Immature natural killer cell (primary cell): Measurements from ENCODE around the gene TSHZ2. TPM values are rescaled to one million over a fixed set of nuclear protein-coding genes. Genes with fewer than 3 reads are reported as not detected.
"Not testable (repeated sequence)": the region's sequence is repeated elsewhere in the genome, so short reads cannot be mapped to it uniquely, and the experiment has no call there.

Source experiments
- DNase-seq, 3 donors: peaks; one replicate each; pipeline ENCODE4 v3.0.0; 2022; ENCODE audit warnings: mixed read lengths in 1 of 3
- H3K27ac Mint-ChIP-seq, 6 donors: one replicate each; pipeline ENCODE4 v1.8.0; 2020; ENCODE audit warnings: mixed read lengths in 6 of 6, mild to moderate bottlenecking in 5 of 6, inconsistent platforms in 4 of 6, moderate library complexity in 3 of 6
- H3K27me3 Mint-ChIP-seq, 3 donors: one replicate each; pipeline ENCODE4 v1.8.0; 2020 to 2021; ENCODE audit warnings: low read depth in 3 of 3, mild to moderate bottlenecking in 3 of 3, mixed read lengths in 3 of 3, moderate library complexity in 3 of 3, inconsistent platforms in 1 of 3
- H3K36me3 Mint-ChIP-seq, 3 donors: one replicate each; pipeline ENCODE4 v1.8.0; 2020; ENCODE audit warnings: mixed read lengths in 3 of 3, inconsistent platforms in 2 of 3, mild to moderate bottlenecking in 2 of 3
- H3K4me1 Mint-ChIP-seq, 2 donors: one replicate each; pipeline ENCODE4 v1.8.0; 2020; ENCODE audit warnings: inconsistent platforms in 2 of 2, mild to moderate bottlenecking in 2 of 2, mixed read lengths in 2 of 2, moderate library complexity in 1 of 2
- H3K4me3 Mint-ChIP-seq, 5 donors: one replicate each; pipeline ENCODE4 v1.8.0; 2020; ENCODE audit warnings: mild to moderate bottlenecking in 5 of 5, mixed read lengths in 5 of 5, inconsistent platforms in 3 of 5, moderate library complexity in 3 of 5
- H3K9me3 Mint-ChIP-seq, 6 donors: one replicate each; pipeline ENCODE4 v1.8.0; 2020; ENCODE audit warnings: mild to moderate bottlenecking in 6 of 6, mixed read lengths in 6 of 6, inconsistent platforms in 4 of 6, moderate library complexity in 3 of 6
- polyA plus RNA-seq, 3 donors: library from polyadenylated mRNA; unstranded; fragments of 300-500 nt; fragmentation: Illumina TruSeq; gene quantifications; one replicate each; pipeline ENCODE4 v1.2.3, GENCODE V29; 2021

TSHZ2 gene
- polyA plus RNA-seq, 3 donors from 2014 or later, result not detected

DNA sequence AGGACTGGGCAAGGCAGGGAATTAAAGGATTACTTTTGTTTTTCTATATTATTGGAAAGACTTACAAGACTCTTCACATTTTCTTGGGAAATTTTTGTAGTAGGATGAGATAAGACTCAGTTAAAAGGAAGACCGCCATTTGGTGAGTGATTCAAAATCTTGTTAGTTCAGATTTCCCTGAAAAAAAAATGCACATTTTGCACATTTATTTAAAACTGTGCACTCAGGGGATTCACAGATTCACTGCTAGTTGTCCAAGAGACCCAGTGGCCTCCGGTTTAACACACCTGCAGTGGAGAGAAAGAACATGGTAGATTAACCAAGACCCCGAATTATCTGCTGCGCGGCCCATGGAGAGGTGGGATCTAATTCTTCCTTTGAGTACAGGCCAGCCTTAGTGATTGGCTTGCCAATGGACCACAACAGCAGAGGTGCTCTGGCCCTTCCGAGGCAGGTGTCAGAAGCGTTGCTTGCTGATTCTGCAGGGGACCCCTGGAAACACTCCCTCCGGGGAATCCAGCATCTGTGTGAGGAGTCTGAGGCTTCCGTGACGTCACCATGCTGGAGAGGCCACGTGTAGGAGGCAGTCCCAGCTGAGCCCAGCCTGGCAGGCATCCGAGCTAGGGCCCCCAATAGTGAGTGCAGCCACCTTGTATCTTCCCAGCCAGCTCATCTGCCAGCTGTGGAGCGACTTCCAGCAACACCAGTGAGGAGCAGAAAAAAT, 552.6 kb downstream of the TSHZ2 start:
- Mint-ChIP-seq H3K27me3 (peaks cover 0 to 3% (median 2%) of the 10 kb centered on the region in 3 donors), H3K9me3 (peaks cover 0 to 2% (median 0%) of the 10 kb centered on the region in 6 donors), H3K4me1 (no peaks in the 10 kb centered on the region), H3K4me3 (no peak overlapping the region), H3K36me3 (no peaks in the 10 kb centered on the region), H3K27ac (no peak overlapping the region)
- no peak for DNase-seq

GRCh38 chr20:53527196-53527595, 555.0 kb downstream of the TSHZ2 start:
- DNase-seq, result no peak
- peaks cover 0 to 2% (median 0%) of the 10 kb centered on the region in 6 donors for H3K9me3 Mint-ChIP-seq
- no peak overlapping the region for H3K4me3 Mint-ChIP-seq
- peak overlapping the region in 1 of 6 donors; percentile 12 for H3K27ac Mint-ChIP-seq
- no peaks in the 10 kb centered on the region for H3K4me1 Mint-ChIP-seq
- no peaks in the 10 kb centered on the region for H3K36me3 Mint-ChIP-seq
- peaks cover 0 to 8% (median 4%) of the 10 kb centered on the region in 3 donors for H3K27me3 Mint-ChIP-seq

- peaks cover 0 to 2% (median 0%) of the 10 kb centered on the region in 6 donors for H3K9me3 Mint-ChIP-seq
- H3K27me3 Mint-ChIP-seq, result peaks cover 1 to 10% (median 8%) of the 10 kb centered on the region in 3 donors
- no peaks in the 10 kb centered on the region for H3K36me3 Mint-ChIP-seq
- H3K4me3 Mint-ChIP-seq, result no peak overlapping the region
- DNase-seq, result no peak
- no peak overlapping the region for H3K27ac Mint-ChIP-seq
- no peaks in the 10 kb centered on the region for H3K4me1 Mint-ChIP-seq
These were observed 557.5 kb downstream of the TSHZ2 start for GRCh38 chr20:53529658-53530057.

DNA sequence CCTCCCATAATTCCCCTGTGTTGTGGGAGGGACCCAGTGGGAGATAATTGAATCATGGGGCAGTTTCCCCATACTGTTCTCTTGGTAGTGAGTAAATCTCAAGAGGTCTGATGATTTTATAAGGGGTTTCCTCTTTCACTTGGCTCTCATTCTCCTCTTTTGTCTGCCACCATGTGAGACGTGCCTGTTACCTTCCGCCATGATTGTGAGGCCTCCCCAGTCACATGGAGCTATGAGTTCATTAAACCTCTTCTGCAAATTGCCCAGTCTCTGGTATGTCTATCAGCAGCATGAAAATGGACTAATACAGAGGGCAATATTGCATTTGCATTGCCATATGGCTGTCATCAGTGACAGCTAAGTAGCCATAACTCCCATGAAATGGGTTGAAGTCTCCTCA, 558.3 kb downstream of the TSHZ2 start:
- peaks cover 1 to 10% (median 8%) of the 10 kb centered on the region in 3 donors for H3K27me3 Mint-ChIP-seq
- H3K4me1 Mint-ChIP-seq, result no peaks in the 10 kb centered on the region
- DNase-seq, result no peak
- H3K4me3 Mint-ChIP-seq, result no peak overlapping the region
- peaks cover 0 to 2% (median 0%) of the 10 kb centered on the region in 6 donors for H3K9me3 Mint-ChIP-seq
- H3K27ac Mint-ChIP-seq, result no peak overlapping the region
- H3K36me3 Mint-ChIP-seq, result no peaks in the 10 kb centered on the region

- H3K36me3 Mint-ChIP-seq, H3K27ac Mint-ChIP-seq, H3K9me3 Mint-ChIP-seq, H3K4me3 Mint-ChIP-seq, DNase-seq, H3K4me1 Mint-ChIP-seq: not testable (repeated sequence)
- H3K27me3 Mint-ChIP-seq, result peaks cover 1 to 14% (median 8%) of the 10 kb centered on the region in 3 donors
These were observed 560.6 kb downstream of the TSHZ2 start for GRCh38 chr20:53532654-53533312.

DNA sequence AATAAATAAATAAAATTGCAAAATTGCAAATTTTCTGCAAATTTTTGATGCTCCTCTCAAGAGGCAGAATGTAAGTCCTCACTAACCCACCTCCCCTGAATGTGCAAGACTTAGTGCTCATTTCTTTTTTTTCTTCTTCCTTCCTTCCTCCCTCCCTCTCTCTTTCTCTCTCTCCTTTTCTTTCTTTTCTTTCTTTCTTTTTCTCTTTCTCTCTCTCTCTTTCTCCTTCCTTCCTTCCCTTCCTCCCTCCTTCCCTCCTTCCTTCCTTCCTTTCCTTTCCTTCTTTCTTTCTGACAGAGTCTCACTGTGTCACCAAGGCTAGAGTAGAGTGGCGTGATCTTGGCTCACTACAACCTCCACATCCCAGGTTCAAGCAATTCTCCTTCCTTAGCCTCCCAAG, 561.3 kb downstream of the TSHZ2 start:
- no peak overlapping the region for H3K4me3 Mint-ChIP-seq
- no peaks in the 10 kb centered on the region for H3K4me1 Mint-ChIP-seq
- no peak overlapping the region for H3K27ac Mint-ChIP-seq
- no peaks in the 10 kb centered on the region for H3K36me3 Mint-ChIP-seq
- H3K27me3 Mint-ChIP-seq, result peaks cover 1 to 14% (median 8%) of the 10 kb centered on the region in 3 donors
- no peaks in the 10 kb centered on the region for H3K9me3 Mint-ChIP-seq
- no peak for DNase-seq

- Mint-ChIP-seq H3K36me3 (no peaks in the 10 kb centered on the region), H3K27ac (no peak overlapping the region), H3K9me3 (no peaks in the 10 kb centered on the region), H3K4me3 (no peak overlapping the region), H3K27me3 (peaks cover 1 to 13% (median 5%) of the 10 kb centered on the region in 3 donors), H3K4me1 (no peaks in the 10 kb centered on the region)
- no peak for DNase-seq
These were observed 561.9 kb downstream of the TSHZ2 start for GRCh38 chr20:53534037-53534436.

GRCh38 chr20:53535878-53536277, 563.7 kb downstream of the TSHZ2 start:
- Mint-ChIP-seq H3K36me3 (no peaks in the 10 kb centered on the region), H3K9me3 (no peaks in the 10 kb centered on the region), H3K4me3 (no peak overlapping the region), H3K27ac (no peak overlapping the region), H3K27me3 (peaks cover 1 to 10% (median 4%) of the 10 kb centered on the region in 3 donors), H3K4me1 (no peaks in the 10 kb centered on the region)
- no peak for DNase-seq

- H3K4me3 Mint-ChIP-seq, H3K27me3 Mint-ChIP-seq, H3K27ac Mint-ChIP-seq, DNase-seq, H3K9me3 Mint-ChIP-seq, H3K4me1 Mint-ChIP-seq, H3K36me3 Mint-ChIP-seq: not testable (repeated sequence)
These were observed 564.2 kb downstream of the TSHZ2 start for GRCh38 chr20:53536382-53536781.

- Mint-ChIP-seq H3K9me3 (no peaks in the 10 kb centered on the region), H3K27me3 (peaks cover 0 to 6% (median 0%) of the 10 kb centered on the region in 3 donors), H3K27ac (no peak overlapping the region), H3K36me3 (no peaks in the 10 kb centered on the region), H3K4me1 (no peaks in the 10 kb centered on the region), H3K4me3 (no peak overlapping the region)
- DNase-seq, result no peak
These were observed 567.4 kb downstream of the TSHZ2 start for GRCh38 chr20:53539516-53539915.
